Neural cell (in vitro differentiated cells): ENCODE results near the gene MAP6. TPM values are rescaled to one million over a fixed set of nuclear protein-coding genes. Genes with fewer than 3 reads are reported as not detected.

Source experiments
- H2AFZ ChIP-seq: fragments of 200-600, 300-800 bp; sonication (generic), shearing (Covaris generic); 2 replicates; pipeline ENCODE4 v1.6.0; 2014; ENCODE audit warnings: low read depth, mild to moderate bottlenecking, antibody characterized with exemption, low read length, moderate library complexity
- H3F3A ChIP-seq: fragments of 200-600 bp; shearing (Covaris generic); 2 replicates; pipeline ENCODE4 v1.6.1; 2016; ENCODE audit warnings: mild to moderate bottlenecking, moderate library complexity, mixed read lengths, antibody characterized with exemption, low read length; ENCODE audit not compliant: insufficient read depth, poor library complexity, severe bottlenecking
- H3K27ac ChIP-seq: fragments of 200-600, 300-800 bp; sonication (generic), shearing (Covaris generic); 2 replicates; pipeline ENCODE4 v1.5.1; 2014; ENCODE audit warnings: mild to moderate bottlenecking, low read length, moderate library complexity
- H3K27me3 ChIP-seq: fragments of 300-800, 200-600 bp; sonication (generic), shearing (Covaris generic); 2 replicates; pipeline ENCODE4 v1.6.0; 2014; ENCODE audit warnings: mild to moderate bottlenecking, low read depth, low read length, moderate library complexity; ENCODE audit not compliant: insufficient read depth
- H3K36me3 ChIP-seq: fragments of 300-800, 200-600 bp; sonication (generic), shearing (Covaris generic); 2 replicates; pipeline ENCODE4 v1.5.1; 2014; ENCODE audit warnings: mild to moderate bottlenecking, antibody characterized with exemption, low read length, moderate library complexity; ENCODE audit not compliant: insufficient read depth
- H3K4me2 ChIP-seq: fragments of 300-800, 200-600 bp; sonication (generic), shearing (Covaris generic); 2 replicates; pipeline ENCODE4 v1.6.0; 2014; ENCODE audit warnings: mild to moderate bottlenecking, low read length
- H3K4me3 ChIP-seq: fragments of 300-800, 200-600 bp; sonication (generic), shearing (Covaris generic); 2 replicates; pipeline ENCODE4 v1.5.1; 2014; ENCODE audit warnings: mild to moderate bottlenecking, low read length, moderate library complexity
- H3K79me2 ChIP-seq: fragments of 200-600 bp; shearing (Covaris generic); replicated peaks from 2 replicates; pipeline ENCODE4 v1.6.0; 2014; ENCODE audit warnings: mild to moderate bottlenecking, low read length, moderate library complexity; ENCODE audit not compliant: insufficient read depth
- H3K9ac ChIP-seq: fragments of 300-800, 200-600 bp; sonication (generic), shearing (Covaris generic); 2 replicates; pipeline ENCODE4 v1.6.1; 2016; ENCODE audit warnings: mild to moderate bottlenecking, low read length, mixed read lengths
- H3K9me2 ChIP-seq: fragments of 200-600 bp; shearing (Covaris generic); 2 replicates; pipeline ENCODE4 v1.6.1; 2016; ENCODE audit warnings: mild to moderate bottlenecking, low read length, mixed read lengths; ENCODE audit not compliant: insufficient read depth
- H3K9me3 ChIP-seq: fragments of 200-600, 300-800 bp; sonication (generic), shearing (Covaris generic); 2 replicates; pipeline ENCODE4 v1.6.1; 2016; ENCODE audit warnings: mild to moderate bottlenecking, mixed run types, low read length, moderate library complexity, mixed read lengths
- H4K20me1 ChIP-seq: fragments of 200-600 bp; shearing (Covaris generic); 2 replicates; pipeline ENCODE4 v1.6.1; 2016; ENCODE audit warnings: mild to moderate bottlenecking, mixed run types; ENCODE audit not compliant: insufficient read depth
- CTCF ChIP-seq: fragments of 450-650 bp; IDR thresholded peaks from 2 replicates; pipeline ENCODE4 v1.5.1; 2014; ENCODE audit warnings: antibody characterized with exemption, mild to moderate bottlenecking, moderate library complexity; ENCODE audit not compliant: poor library complexity, severe bottlenecking
- EP300 ChIP-seq: fragments of 450-650 bp; conservative IDR thresholded peaks from 2 replicates; pipeline ENCODE4 v1.6.1; 2014; ENCODE audit warnings: antibody characterized with exemption, mild to moderate bottlenecking, moderate library complexity; ENCODE audit not compliant: poor library complexity, severe bottlenecking
- EZH2 ChIP-seq: fragments of 200-600, 300-800 bp; shearing (Covaris generic), sonication (generic); IDR thresholded peaks from 2 replicates; pipeline ENCODE4 v1.6.1; 2014; ENCODE audit warnings: antibody characterized with exemption, low read length, borderline replicate concordance, mild to moderate bottlenecking; ENCODE audit not compliant: insufficient read depth, poor library complexity, severe bottlenecking
- MXI1 ChIP-seq: fragments of 450-650 bp; conservative IDR thresholded peaks from 2 replicates; pipeline ENCODE4 v1.6.1; 2014; ENCODE audit warnings: antibody characterized with exemption, mild to moderate bottlenecking; ENCODE audit not compliant: poor library complexity, severe bottlenecking
- POLR2AphosphoS5 ChIP-seq: IDR thresholded peaks from 2 replicates; pipeline ENCODE4 v1.6.1; 2012
- RAD21 ChIP-seq: fragments of 450-650 bp; conservative IDR thresholded peaks from 2 replicates; pipeline ENCODE4 v1.6.1; 2014; ENCODE audit warnings: antibody characterized with exemption, mild to moderate bottlenecking, moderate library complexity
- REST ChIP-seq: IDR thresholded peaks from 2 replicates; pipeline ENCODE4 v1.6.1; 2012; ENCODE audit warnings: borderline replicate concordance
- SMC3 ChIP-seq: fragments of 450-650 bp; conservative IDR thresholded peaks from 2 replicates; pipeline ENCODE4 v1.6.1; 2014; ENCODE audit warnings: antibody characterized with exemption, mild to moderate bottlenecking, moderate library complexity; ENCODE audit not compliant: poor library complexity
- TAF1 ChIP-seq: IDR thresholded peaks from 2 replicates; pipeline ENCODE4 v1.6.1; 2012; ENCODE audit warnings: low read depth
- polyA plus RNA-seq: library from polyadenylated mRNA; depleted of rRNA; stranded (reverse); fragments of >200 nt; gene quantifications from 2 replicates; pipeline ENCODE4 v1.2.3, GENCODE V29; 2014

Gene MAP6
- polyA plus RNA-seq, 1 donor from 2014 or later, result 178 TPM

- Histone ChIP-seq H3K36me3 (peaks cover 4% of the 10 kb centered on the region), H3K9me2 (no peaks in the 10 kb centered on the region), H3K27me3 (no peaks in the 10 kb centered on the region), H3K9ac (no peak overlapping the region), H4K20me1 (no peaks in the 10 kb centered on the region), H3K79me2 (peaks cover 3% of the 10 kb centered on the region), H2AFZ (no peak overlapping the region), H3K4me2 (no peak overlapping the region), H3K27ac (peak overlapping the region; percentile 40), H3K9me3 (no peaks in the 10 kb centered on the region), H3K4me3 (peak overlapping the region; percentile 37), H3F3A (no peaks in the 10 kb centered on the region)
- TF ChIP-seq EP300, result no peak
- TF ChIP-seq SMC3, result no peak
- TF ChIP-seq POLR2AphosphoS5, result no peak
- TF ChIP-seq EZH2, result no peak
- TF ChIP-seq MXI1, result no peak
- no peak for TF ChIP-seq REST
- TF ChIP-seq RAD21, result no peak
- TF ChIP-seq TAF1, result no peak
- no peak for TF ChIP-seq CTCF
Observed at GRCh38 chr11:75598264-75598663, 70.6 kb downstream of the MAP6 start.

- Histone ChIP-seq H2AFZ (no peak overlapping the region), H3K79me2 (peaks cover 3% of the 10 kb centered on the region), H3K9ac (no peak overlapping the region), H3K27ac (peak overlapping the region; percentile 40), H3F3A (no peaks in the 10 kb centered on the region), H3K4me3 (peak overlapping the region; percentile 37), H3K27me3 (no peaks in the 10 kb centered on the region), H4K20me1 (no peaks in the 10 kb centered on the region), H3K36me3 (no peaks in the 10 kb centered on the region), H3K9me2 (no peaks in the 10 kb centered on the region), H3K4me2 (no peak overlapping the region), H3K9me3 (no peaks in the 10 kb centered on the region)
- TF ChIP-seq SMC3 (peak; percentile 78), EZH2 (no peak), MXI1 (no peak), EP300 (no peak), TAF1 (no peak), CTCF (peak; percentile 74), RAD21 (peak; percentile 69), POLR2AphosphoS5 (no peak), REST (no peak)
Observed at GRCh38 chr11:75597636-75598035, 71.2 kb downstream of the MAP6 start.
